H9 (cell line): ENCODE results near the gene PES1. TPM values are rescaled to one million over a fixed set of nuclear protein-coding genes. Genes with fewer than 3 reads are reported as not detected.
A peak's percentile ranks its signal among the peaks of the same experiment; 100 is the strongest.
"Not testable (repeated sequence)": the region's sequence is repeated elsewhere in the genome, so short reads cannot be mapped to it uniquely, and the experiment has no call there.

Experiments
- DNase-seq: peaks from one replicate; pipeline ENCODE4 v3.0.0-alpha.2; 2017
- H2AFZ ChIP-seq: one replicate; pipeline ENCODE4 v1.6.1; 2013; ENCODE audit warnings: mild to moderate bottlenecking, low read length, control low read depth, moderate library complexity
- H2AK5ac ChIP-seq: 2 replicates; pipeline ENCODE4 v1.6.1; 2013; ENCODE audit warnings: low read length, control low read depth, mixed read lengths; ENCODE audit not compliant: insufficient read length
- H2BK120ac ChIP-seq: one replicate; pipeline ENCODE4 v1.6.1; 2013; ENCODE audit warnings: low read depth, mild to moderate bottlenecking, low read length, control low read depth, inconsistent platforms; ENCODE audit not compliant: poor library complexity, severe bottlenecking
- H2BK12ac ChIP-seq: 2 replicates; pipeline ENCODE4 v1.6.1; 2013; ENCODE audit warnings: low read length, control low read depth, mixed read lengths, low read depth; ENCODE audit not compliant: insufficient read length
- H2BK15ac ChIP-seq: 2 replicates; pipeline ENCODE4 v1.6.1; 2013; ENCODE audit warnings: low read depth, low read length, control low read depth
- H2BK20ac ChIP-seq: one replicate; pipeline ENCODE4 v1.6.1; 2013; ENCODE audit warnings: low read depth, mild to moderate bottlenecking, low read length, control low read depth, inconsistent platforms; ENCODE audit not compliant: poor library complexity, severe bottlenecking
- H2BK5ac ChIP-seq: 2 replicates; pipeline ENCODE4 v1.6.1; 2013; ENCODE audit warnings: low read length, control low read depth, mixed read lengths; ENCODE audit not compliant: insufficient read length
- H3K14ac ChIP-seq: 2 replicates; pipeline ENCODE4 v1.6.1; 2013; ENCODE audit warnings: low read length, control low read depth; ENCODE audit not compliant: insufficient read depth
- H3K18ac ChIP-seq: 2 replicates; pipeline ENCODE4 v1.6.1; 2013; ENCODE audit warnings: low read depth, mild to moderate bottlenecking, mixed read lengths, low read length, control low read depth; ENCODE audit not compliant: insufficient read length
- H3K23ac ChIP-seq: 2 replicates; pipeline ENCODE4 v1.6.1; 2013; ENCODE audit warnings: low read length, control low read depth, mixed read lengths, low read depth; ENCODE audit not compliant: insufficient read length
- H3K23me2 ChIP-seq: 2 replicates; pipeline ENCODE4 v1.6.1; 2013; ENCODE audit warnings: low read depth, mild to moderate bottlenecking, mixed read lengths, low read length, control low read depth; ENCODE audit not compliant: insufficient read length, poor library complexity, severe bottlenecking
- H3K27ac ChIP-seq: 2 replicates; pipeline ENCODE4 v1.5.1; 2013; ENCODE audit warnings: low read length, control low read depth, mixed read lengths, low read depth; ENCODE audit not compliant: insufficient read length
- H3K27me3 ChIP-seq: 2 replicates; pipeline ENCODE4 v1.6.1; 2013; ENCODE audit warnings: low read length, control low read depth, inconsistent platforms; ENCODE audit not compliant: insufficient read depth
- H3K4ac ChIP-seq: 2 replicates; pipeline ENCODE4 v1.6.1; 2013; ENCODE audit warnings: low read depth, mild to moderate bottlenecking, control low read depth, inconsistent platforms, low read length, moderate library complexity
- H3K4me1 ChIP-seq: 2 replicates; pipeline ENCODE4 v1.6.1; 2013; ENCODE audit warnings: low read length, control low read depth, inconsistent platforms; ENCODE audit not compliant: insufficient read depth
- H3K4me2 ChIP-seq: 2 replicates; pipeline ENCODE4 v1.6.1; 2013; ENCODE audit warnings: low read length, control low read depth, mixed read lengths; ENCODE audit not compliant: insufficient read length, insufficient read depth
- H3K56ac ChIP-seq: 2 replicates; pipeline ENCODE4 v1.6.1; 2013; ENCODE audit warnings: low read depth, mild to moderate bottlenecking, mixed read lengths, low read length, control low read depth; ENCODE audit not compliant: insufficient read length
- H3K79me1 ChIP-seq: 2 replicates; pipeline ENCODE4 v1.6.1; 2013; ENCODE audit warnings: low read depth, mild to moderate bottlenecking, moderate library complexity, low read length, control low read depth, inconsistent platforms; ENCODE audit not compliant: insufficient read depth, poor library complexity, severe bottlenecking
- H3K79me2 ChIP-seq: 2 replicates; pipeline ENCODE4 v1.6.1; 2013; ENCODE audit warnings: low read length, control low read depth, inconsistent platforms; ENCODE audit not compliant: insufficient read depth
- H3K9ac ChIP-seq: 2 replicates; pipeline ENCODE4 v1.6.1; 2013; ENCODE audit warnings: low read length, control low read depth, mixed read lengths; ENCODE audit not compliant: insufficient read length; ENCODE audit errors: extremely low read depth
- H3K9me3 ChIP-seq: one replicate; pipeline ENCODE4 v1.6.1; 2013; ENCODE audit warnings: low read depth, low read length, inconsistent platforms; ENCODE audit not compliant: control insufficient read depth
- H3T11ph ChIP-seq: one replicate; pipeline ENCODE4 v1.6.1; 2013; ENCODE audit warnings: mild to moderate bottlenecking, low read length, control low read depth, inconsistent platforms
- H4K20me1 ChIP-seq: one replicate; pipeline ENCODE4 v1.6.1; 2013; ENCODE audit not compliant: control insufficient read depth, insufficient read length, insufficient read depth
- H4K5ac ChIP-seq: 2 replicates; pipeline ENCODE4 v1.6.1; 2013; ENCODE audit warnings: low read depth, mild to moderate bottlenecking, mixed read lengths, low read length, control low read depth; ENCODE audit not compliant: insufficient read length
- H4K8ac ChIP-seq: replicated peaks from 2 replicates; pipeline ENCODE4 v1.6.1; 2013; ENCODE audit warnings: low read length, control low read depth, mixed read lengths, low read depth; ENCODE audit not compliant: insufficient read length
- H4K91ac ChIP-seq: 2 replicates; pipeline ENCODE4 v1.6.1; 2013; ENCODE audit warnings: low read depth, mild to moderate bottlenecking, moderate library complexity, mixed read lengths, low read length, control low read depth; ENCODE audit not compliant: insufficient read length
- H3K27ac Mint-ChIP-seq, 3 experiments: 2 replicates in 2 of 3; 3 replicates in 1 of 3; pipeline ENCODE4 v1.8.0; 2020 to 2021; ENCODE audit warnings: mixed read lengths in 3 of 3, mild to moderate bottlenecking in 1 of 3, moderate library complexity in 1 of 3
- H3K27me3 Mint-ChIP-seq: 2 replicates; pipeline ENCODE4 v1.8.0; 2021; ENCODE audit warnings: low read depth, mild to moderate bottlenecking, moderate library complexity, mixed read lengths
- H3K36me3 Mint-ChIP-seq, 3 experiments: 2 replicates in 2 of 3; 3 replicates in 1 of 3; pipeline ENCODE4 v1.8.0; 2020 to 2021; ENCODE audit warnings: low read depth in 3 of 3, mixed read lengths in 3 of 3; ENCODE audit not compliant: insufficient read depth in 1 of 3
- H3K4me1 Mint-ChIP-seq, 2 experiments: 2 replicates each; pipeline ENCODE4 v1.8.0; 2020; ENCODE audit warnings: mixed read lengths in 2 of 2
- H3K4me3 Mint-ChIP-seq, 2 experiments: 2 replicates in 1 of 2; 3 replicates in 1 of 2; pipeline ENCODE4 v1.8.0; 2020 to 2021; ENCODE audit warnings: mild to moderate bottlenecking in 2 of 2, mixed read lengths in 2 of 2, moderate library complexity in 1 of 2
- H3K9me3 Mint-ChIP-seq, 2 experiments: 2 replicates in 1 of 2; 3 replicates in 1 of 2; pipeline ENCODE4 v1.8.0; 2020; ENCODE audit warnings: mild to moderate bottlenecking in 2 of 2, mixed read lengths in 2 of 2, moderate library complexity in 1 of 2
- WGBS: extraction: QIAGEN DNeasy Blood & Tissue Kit; methylation state at CpG from one replicate; pipeline ENCODE4 v1.1.7; 2013; ENCODE audit warnings: missing lambda C conversion rate, low lambda C conversion rate, mixed read lengths; ENCODE audit not compliant: insufficient read length; ENCODE audit errors: extremely low coverage; 5-methylcytosine and 5-hydroxymethylcytosine counted together
- total RNA-seq: library from RNA; stranded (reverse); gene quantifications from 2 replicates; pipeline ENCODE4 v1.2.1, GENCODE V29; 2021
- TF ChIP-seq, protein P1 (sequence below): fragments of 200-600 bp; sonication (generic); conservative IDR thresholded peaks from 3 replicates; pipeline ENCODE4 v1.8.0; 2021; ENCODE audit warnings: antibody characterized with exemption, mild to moderate bottlenecking

The PES1 gene
- total RNA-seq, 1 experiment from 2014 or later: 133 TPM

DNA sequence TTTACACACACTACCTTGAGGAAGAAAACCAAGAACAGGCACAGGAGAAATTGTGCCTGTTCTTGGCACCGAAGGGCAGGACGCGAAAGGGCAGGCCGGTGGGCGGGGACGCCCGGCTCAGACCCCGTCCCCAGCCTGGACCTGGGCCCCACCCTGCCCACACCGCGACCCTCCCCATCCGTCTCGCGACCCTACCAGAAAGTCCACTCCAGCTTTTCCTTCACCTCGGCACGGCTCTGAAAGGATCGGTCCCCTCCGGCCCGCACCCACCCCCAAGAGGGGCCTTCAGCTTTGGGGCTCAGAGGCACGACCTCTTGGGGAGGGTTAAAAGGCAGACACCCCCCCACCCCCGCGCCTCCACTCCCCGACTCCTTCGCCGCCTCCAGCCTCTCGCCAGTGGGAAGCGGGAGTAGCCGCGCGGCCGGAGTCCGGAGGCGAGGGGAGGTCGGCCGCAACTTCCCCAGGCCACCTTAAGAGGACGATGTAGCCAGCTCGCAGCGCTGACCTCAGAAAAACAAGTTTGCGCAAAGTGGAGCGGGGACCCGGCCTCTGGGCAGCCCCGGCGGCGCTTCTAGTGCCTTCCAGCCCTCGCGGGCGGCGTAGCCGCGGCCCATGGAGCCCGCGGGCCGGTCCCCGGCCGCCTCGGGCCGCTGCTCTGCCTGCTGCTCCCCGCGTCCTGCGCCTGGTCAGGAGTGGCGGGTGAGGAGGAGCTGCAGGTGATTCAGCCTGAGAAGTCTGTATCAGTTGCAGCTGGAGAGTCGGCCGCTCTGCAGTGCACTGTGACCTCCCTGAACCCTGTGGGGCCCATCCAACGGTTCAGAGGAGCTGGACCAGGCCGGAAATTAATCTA, 49.5 kb downstream of the PES1 start:
- peaks cover 12 to 23% of the 10 kb centered on the region in 2 experiments for H3K4me1 Mint-ChIP-seq
- peaks cover 0 to 2% (median 0%) of the 10 kb centered on the region in 3 experiments; a peak in 2 of 7 replicates for H3K36me3 Mint-ChIP-seq
- TF ChIP-seq, protein P1, sequence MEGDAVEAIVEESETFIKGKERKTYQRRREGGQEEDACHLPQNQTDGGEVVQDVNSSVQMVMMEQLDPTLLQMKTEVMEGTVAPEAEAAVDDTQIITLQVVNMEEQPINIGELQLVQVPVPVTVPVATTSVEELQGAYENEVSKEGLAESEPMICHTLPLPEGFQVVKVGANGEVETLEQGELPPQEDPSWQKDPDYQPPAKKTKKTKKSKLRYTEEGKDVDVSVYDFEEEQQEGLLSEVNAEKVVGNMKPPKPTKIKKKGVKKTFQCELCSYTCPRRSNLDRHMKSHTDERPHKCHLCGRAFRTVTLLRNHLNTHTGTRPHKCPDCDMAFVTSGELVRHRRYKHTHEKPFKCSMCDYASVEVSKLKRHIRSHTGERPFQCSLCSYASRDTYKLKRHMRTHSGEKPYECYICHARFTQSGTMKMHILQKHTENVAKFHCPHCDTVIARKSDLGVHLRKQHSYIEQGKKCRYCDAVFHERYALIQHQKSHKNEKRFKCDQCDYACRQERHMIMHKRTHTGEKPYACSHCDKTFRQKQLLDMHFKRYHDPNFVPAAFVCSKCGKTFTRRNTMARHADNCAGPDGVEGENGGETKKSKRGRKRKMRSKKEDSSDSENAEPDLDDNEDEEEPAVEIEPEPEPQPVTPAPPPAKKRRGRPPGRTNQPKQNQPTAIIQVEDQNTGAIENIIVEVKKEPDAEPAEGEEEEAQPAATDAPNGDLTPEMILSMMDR: no peak
- peaks cover 32% of the 10 kb centered on the region for H3K27me3 Mint-ChIP-seq
- H3K4me1 ChIP-seq: no peaks in the 10 kb centered on the region; the same call in 1 of the 2 replicates
- no peaks in the 10 kb centered on the region for H3K23me2 ChIP-seq
- H3K4me3 Mint-ChIP-seq: peak overlapping the region; percentile 62 to 78
- no peak overlapping the region for H3K4ac ChIP-seq
- H4K8ac ChIP-seq: no peak overlapping the region
- H3K23ac ChIP-seq: no peak overlapping the region
- H2AK5ac ChIP-seq: no peak overlapping the region
- peak overlapping the region in 1 of 3 experiments; percentile 85; a peak in 1 of 7 replicates for H3K27ac Mint-ChIP-seq
- H3K79me2 ChIP-seq: no peaks in the 10 kb centered on the region
- no peak overlapping the region for H2BK20ac ChIP-seq
- no peak overlapping the region for H2BK5ac ChIP-seq
- no peak overlapping the region for H4K91ac ChIP-seq
- H2AFZ ChIP-seq: no peak overlapping the region
- no peaks in the 10 kb centered on the region for H3K9me3 Mint-ChIP-seq
- H3K18ac ChIP-seq: no peak overlapping the region
- no peak overlapping the region for H3K56ac ChIP-seq
- no CpG with 5 or more reads among the region's 64 CpGs for WGBS
- no peak overlapping the region for H2BK120ac ChIP-seq
- no peaks in the 10 kb centered on the region for H4K20me1 ChIP-seq
- peak; percentile 62 for DNase-seq
- H3K27me3 ChIP-seq: no peaks in the 10 kb centered on the region; the same call in 1 of the 2 replicates
- no peak overlapping the region for H3K27ac ChIP-seq
- H3K9ac ChIP-seq: peak overlapping the region; percentile 1
- H2BK15ac ChIP-seq: no peak overlapping the region
- no peaks in the 10 kb centered on the region for H3K9me3 ChIP-seq
- no peak overlapping the region for H2BK12ac ChIP-seq
- no peaks in the 10 kb centered on the region for H3K79me1 ChIP-seq
- no peak overlapping the region for H4K5ac ChIP-seq
- H3K4me2 ChIP-seq: peak overlapping the region; percentile 40
- H3K14ac ChIP-seq: no peak overlapping the region
- H3T11ph ChIP-seq: no peak overlapping the region

DNA sequence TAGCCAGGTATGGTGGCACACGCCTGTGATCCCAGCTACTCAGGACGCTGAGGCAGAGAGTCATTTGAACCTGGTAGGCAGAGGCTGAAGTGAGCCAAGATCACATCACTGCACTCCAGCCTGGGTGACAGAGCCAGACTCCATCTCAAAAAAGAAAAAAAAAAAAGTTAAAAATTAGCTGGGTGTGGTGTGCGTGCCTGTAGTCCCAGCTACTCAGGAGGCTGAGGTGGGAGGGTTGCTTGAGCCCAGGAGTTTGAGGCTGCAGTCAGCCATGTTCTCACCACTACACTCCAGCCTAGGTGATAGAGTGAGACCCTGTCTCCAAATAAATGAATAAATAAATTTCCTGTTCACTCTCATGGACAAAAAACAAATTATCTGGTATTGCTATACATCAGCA, 50.2 kb downstream of the PES1 start:
- H2BK20ac ChIP-seq, H3K4ac ChIP-seq, H4K8ac ChIP-seq, H3K23ac ChIP-seq, H3K4me1 ChIP-seq, H3K23me2 ChIP-seq, H2BK120ac ChIP-seq, H2AK5ac ChIP-seq, H3K18ac ChIP-seq, H4K20me1 ChIP-seq, H3K36me3 Mint-ChIP-seq, H3K79me2 ChIP-seq, H2BK15ac ChIP-seq, H3K79me1 ChIP-seq, H3K9me3 Mint-ChIP-seq, H4K5ac ChIP-seq, H2BK5ac ChIP-seq, H2AFZ ChIP-seq, H3K56ac ChIP-seq, H3K9ac ChIP-seq, H2BK12ac ChIP-seq, H3T11ph ChIP-seq, H3K9me3 ChIP-seq, H3K27ac ChIP-seq, H3K27me3 ChIP-seq, H4K91ac ChIP-seq, H3K14ac ChIP-seq: not testable (repeated sequence)
- DNase-seq: peak; percentile 14
- H3K4me1 Mint-ChIP-seq: peaks cover 15 to 22% of the 10 kb centered on the region in 2 experiments
- H3K27me3 Mint-ChIP-seq: peaks cover 32% of the 10 kb centered on the region
- no CpG with 5 or more reads among the region's 3 CpGs for WGBS
- peak overlapping the region; percentile 40 for H3K4me2 ChIP-seq
- peak overlapping the region in 1 of 3 experiments; percentile 62; a peak in 1 of 7 replicates for H3K27ac Mint-ChIP-seq
- peak overlapping the region; percentile 62 to 78 for H3K4me3 Mint-ChIP-seq
